Endothelial cell of umbilical vein (primary cell): Measurements from ENCODE around the gene SLC38A1. TPM values are rescaled to one million over a fixed set of nuclear protein-coding genes. Genes with fewer than 3 reads are reported as not detected.

Experiments
- BruUV-seq: library from RNA; stranded (reverse); fragments of 400-500 nt; replicated peaks from 2 replicates; lab custom pipeline; 2021; lab: Mats Ljungman, UMichigan
- CTCF ChIA-PET: fragments of 300-600, 350-600 bp; sonication (Branson Sonifier 250); formaldehyde crosslinking; loops from one replicate; lab custom pipeline; 2021; ENCODE audit warnings: antibody characterized with exemption, inconsistent platforms; lab: Charles Lee
- POLR2A ChIA-PET: fragments of 300-600, 350-600 bp; sonication (Branson Sonifier 250); formaldehyde crosslinking; loops from one replicate; lab custom pipeline; 2021; ENCODE audit warnings: antibody characterized with exemption, inconsistent platforms; lab: Charles Lee
- DNase-seq: peaks from one replicate; pipeline ENCODE4 v3.0.0-alpha.2; 2011; ENCODE audit warnings: low read depth, low spot score
- FAIRE-seq: peaks from 2 replicates; lab custom pipeline; 2011; peaks lifted over from hg19 to GRCh38; lab: Jason Lieb, UNC
- H2AFZ ChIP-seq: 2 replicates; pipeline ENCODE4 v1.6.0; 2012; ENCODE audit warnings: low read depth, low read length, control low read depth, inconsistent platforms
- H3K27ac ChIP-seq: 2 replicates; pipeline ENCODE4 v1.5.1; 2011; ENCODE audit warnings: low read depth, mild to moderate bottlenecking, control low read depth, low read length, moderate library complexity; ENCODE audit not compliant: insufficient read depth
- H3K27me3 ChIP-seq, 2 experiments: 2 replicates each; pipeline versions ENCODE4 v1.6.0 to v1.6.1; 2011; ENCODE audit warnings: low read length in 2 of 2, mixed read lengths in 1 of 2; ENCODE audit not compliant: control insufficient read depth in 2 of 2, insufficient read depth in 2 of 2
- H3K36me3 ChIP-seq, 2 experiments: 2 replicates in 1 of 2; 3 replicates in 1 of 2; pipeline ENCODE4 v1.5.1; 2011; ENCODE audit warnings: low read length in 2 of 2, mild to moderate bottlenecking in 1 of 2, moderate library complexity in 1 of 2; ENCODE audit not compliant: control insufficient read depth in 2 of 2, insufficient read depth in 2 of 2; ENCODE audit errors: extremely low read depth in 1 of 2
- H3K4me1 ChIP-seq: 3 replicates; pipeline ENCODE4 v1.5.1; 2011; ENCODE audit warnings: mild to moderate bottlenecking, low read length; ENCODE audit not compliant: control insufficient read depth, insufficient read depth; ENCODE audit errors: extremely low read depth
- H3K4me2 ChIP-seq: 2 replicates; pipeline ENCODE4 v1.6.1; 2011; ENCODE audit warnings: low read length, control low read depth, mixed read lengths; ENCODE audit not compliant: insufficient read depth
- H3K4me3 ChIP-seq, 3 experiments: fragments of 200-600 bp in 1 of 3; sonication (generic), shearing (Covaris generic) in 1 of 3; replicated peaks in 1 of 3; 2 replicates each; pipeline ENCODE4 v1.5.1; 2011 to 2016; ENCODE audit warnings: control low read depth in 3 of 3, low read length in 3 of 3, mild to moderate bottlenecking in 2 of 3, inconsistent platforms in 1 of 3, low read depth in 1 of 3, moderate library complexity in 1 of 3; ENCODE audit not compliant: insufficient read depth in 1 of 3
- H3K79me2 ChIP-seq: 2 replicates; pipeline ENCODE4 v1.6.0; 2012; ENCODE audit warnings: low read length, inconsistent platforms; ENCODE audit not compliant: control insufficient read depth, insufficient read depth
- H3K9ac ChIP-seq: replicated peaks from 2 replicates; pipeline ENCODE3; 2011; ENCODE audit warnings: low read length, control low read depth; ENCODE audit not compliant: insufficient read depth; ENCODE audit errors: extremely low read depth
- H3K9me1 ChIP-seq: replicated peaks from 3 replicates; pipeline ENCODE4 v1.6.0; 2011; ENCODE audit warnings: mild to moderate bottlenecking, low read length; ENCODE audit not compliant: control insufficient read depth, insufficient read depth; ENCODE audit errors: extremely low read depth
- H3K9me3 ChIP-seq: replicated peaks from 2 replicates; pipeline ENCODE4 v1.5.1; 2012; ENCODE audit warnings: low read length, inconsistent platforms; ENCODE audit not compliant: control insufficient read depth, insufficient read depth
- H4K20me1 ChIP-seq: replicated peaks from 2 replicates; pipeline ENCODE3; 2011; ENCODE audit warnings: mild to moderate bottlenecking, low read length; ENCODE audit not compliant: control insufficient read depth, insufficient read depth; ENCODE audit errors: extremely low read depth
- EZH2 ChIP-seq: IDR thresholded peaks from 2 replicates; pipeline ENCODE4 v1.6.1; 2012; ENCODE audit warnings: borderline replicate concordance, low read depth, mild to moderate bottlenecking, moderate library complexity, low read length, inconsistent platforms; ENCODE audit not compliant: severe bottlenecking
- FOS ChIP-seq: IDR thresholded peaks from 2 replicates; pipeline ENCODE4 v1.6.1; 2011; ENCODE audit warnings: mild to moderate bottlenecking, low read length, moderate library complexity, borderline replicate concordance; ENCODE audit not compliant: insufficient read depth
- GATA2 ChIP-seq: IDR thresholded peaks from 2 replicates; pipeline ENCODE4 v1.7.0; 2011; ENCODE audit warnings: low read depth, mild to moderate bottlenecking, moderate library complexity, mixed read lengths, low read length; ENCODE audit not compliant: insufficient read length, insufficient read depth
- JUN ChIP-seq: IDR thresholded peaks from 2 replicates; pipeline ENCODE4 v1.6.1; 2011; ENCODE audit warnings: borderline replicate concordance, low read depth; ENCODE audit not compliant: insufficient read length, insufficient read depth
- MYC ChIP-seq: IDR thresholded peaks from one replicate; pipeline ENCODE4 v1.6.1; 2011; ENCODE audit warnings: mild to moderate bottlenecking, low read depth, low read length
- POLR2A ChIP-seq: IDR thresholded peaks from 2 replicates; pipeline ENCODE4 v1.6.1; 2012; ENCODE audit warnings: low read depth, mild to moderate bottlenecking, control low read depth, low read length
- POLR2AphosphoS5 ChIP-seq: IDR thresholded peaks from 2 replicates; pipeline ENCODE4 v1.6.1; 2012; ENCODE audit warnings: low read depth, mild to moderate bottlenecking, control low read depth, low read length, moderate library complexity; ENCODE audit not compliant: insufficient read depth
- dilution Hi-C: fragments of 300-500 bp; cut with MboI; formaldehyde crosslinking; loops from one replicate; pipeline ENCODE4 v1.15.0; 2019; ENCODE audit warnings: low sequenced_read_pairs; ENCODE audit not compliant: extremely low pct_ligation_motif_present
- intact Hi-C: fragments of 100-400 bp; cut with micrococcal nuclease; formaldehyde crosslinking; loops from one replicate; pipeline ENCODE4 v1.10.0; 2022
- polyA plus RNA-seq, 4 experiments: library from polyadenylated mRNA; depleted of rRNA in 3 of 4; stranded (reverse) in 3 of 4; unstranded in 1 of 4; fragments of >200 nt; gene quantifications; 2 replicates each; pipeline versions ENCODE4 v1.2.1 to v1.2.3, GENCODE V29; 2011 to 2012; ENCODE audit warnings: missing spikeins in 1 of 4
- total RNA-seq: library from RNA; stranded (reverse); gene quantifications from 2 replicates; pipeline ENCODE4 v1.2.3, GENCODE V29; 2021
- TF ChIP-seq, protein P1 (sequence below): IDR thresholded peaks from 2 replicates; pipeline ENCODE4 v1.6.1; 2011; ENCODE audit not compliant: insufficient read depth, insufficient read length
- TF ChIP-seq, protein P2 (sequence below), 2 donors: IDR thresholded peaks; 1 replicate in 1 of 2; 2 replicates in 1 of 2; pipeline ENCODE4 v1.5.1; 2011; ENCODE audit warnings: low read length in 2 of 2, mild to moderate bottlenecking in 2 of 2, moderate library complexity in 2 of 2, control low read depth in 1 of 2, inconsistent platforms in 1 of 2, low read depth in 1 of 2; ENCODE audit not compliant: insufficient read depth in 1 of 2; ENCODE audit errors: extremely low read depth in 1 of 2

Gene SLC38A1
- total and polyA plus RNA-seq, 2 donors (not counting 3 experiments of a cell fraction or from before 2014, with no cell fraction given), result 23.6 to 86.4 TPM

DNA sequence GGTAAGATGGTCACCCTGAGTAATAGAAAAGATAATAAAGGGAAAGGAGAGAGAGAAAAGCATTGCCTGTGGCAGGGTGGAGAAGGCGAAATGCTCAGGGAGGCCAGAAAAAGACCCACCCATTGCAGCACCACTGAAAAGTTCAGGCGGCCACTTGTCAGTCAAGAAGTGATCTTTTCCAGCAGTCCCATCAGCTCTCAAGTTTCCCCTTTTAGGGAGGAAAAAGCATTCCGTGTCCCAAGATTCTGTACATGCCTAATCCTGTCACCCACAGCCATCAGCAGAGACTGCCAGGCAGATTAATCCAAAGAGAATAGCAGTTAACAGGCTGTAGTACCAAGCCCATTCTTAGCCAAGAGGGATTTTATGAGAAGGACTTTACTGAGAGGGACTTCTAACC, 11.9 kb downstream of the SLC38A1 start:
- dilution Hi-C loops (no loop called here), intact Hi-C loops (no loop called here)
- Histone ChIP-seq H3K4me3 (no peak overlapping the region), H3K27me3 (no peaks in the 10 kb centered on the region), H3K4me1 (no peaks in the 10 kb centered on the region), H3K9ac (no peak overlapping the region), H3K27ac (no peak overlapping the region), H2AFZ (no peak overlapping the region), H3K9me3 (no peaks in the 10 kb centered on the region), H3K4me2 (no peak overlapping the region), H4K20me1 (peaks cover 2% of the 10 kb centered on the region), H3K79me2 (peaks cover 97% of the 10 kb centered on the region), H3K36me3 (peaks cover 0 to 6% of the 10 kb centered on the region in 2 experiments), H3K9me1 (no peaks in the 10 kb centered on the region)
- CTCF ChIA-PET, result no interaction called here
- TF ChIP-seq FOS, result no peak
- TF ChIP-seq POLR2AphosphoS5, result no peak
- no peak for TF ChIP-seq POLR2A
- no peak for TF ChIP-seq MYC
- TF ChIP-seq JUN, result no peak
- no peak for TF ChIP-seq GATA2
- TF ChIP-seq, protein P1, sequence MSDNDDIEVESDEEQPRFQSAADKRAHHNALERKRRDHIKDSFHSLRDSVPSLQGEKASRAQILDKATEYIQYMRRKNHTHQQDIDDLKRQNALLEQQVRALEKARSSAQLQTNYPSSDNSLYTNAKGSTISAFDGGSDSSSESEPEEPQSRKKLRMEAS, result no peak
- no peak for DNase-seq
- POLR2A ChIA-PET, result no interaction called here
- no TSS peak for BruUV-seq
- no peak for FAIRE-seq

DNA sequence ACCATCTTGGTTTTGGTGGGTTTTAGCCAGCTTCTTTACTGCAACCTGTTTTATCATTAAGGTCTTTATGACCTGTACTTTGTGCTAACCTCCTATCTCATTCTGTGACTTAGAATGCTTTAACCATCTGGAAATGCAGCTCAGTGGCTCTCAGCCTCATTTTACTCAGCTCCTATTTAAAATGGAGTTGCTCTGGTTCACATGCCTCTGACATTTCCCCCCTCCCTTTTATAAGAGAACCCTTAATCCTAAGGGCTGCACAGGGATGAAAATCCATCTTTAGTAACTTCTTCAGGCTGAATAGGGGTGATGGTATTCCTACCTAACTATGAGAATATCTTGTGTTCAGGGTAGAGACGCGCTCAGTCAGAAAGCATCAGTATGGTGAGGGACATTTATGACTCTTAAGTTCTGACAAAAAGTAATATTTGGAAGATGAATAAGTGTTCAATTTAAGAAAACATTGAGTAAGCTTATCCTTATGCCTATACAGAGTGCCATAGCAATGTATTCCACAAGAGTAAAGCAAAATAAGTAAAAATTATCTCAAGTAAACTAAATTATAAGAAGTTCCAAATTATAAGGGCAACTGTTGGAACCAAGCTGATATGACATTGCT, 15.2 kb downstream of the SLC38A1 start:
- CTCF ChIA-PET, result no interaction called here
- no peak for FAIRE-seq
- dilution Hi-C loops, result no loop called here

More for the DNA sequence above, 15.2 kb downstream of the SLC38A1 start:
- Histone ChIP-seq H3K27ac (no peak overlapping the region), H2AFZ (no peak overlapping the region), H3K4me1 (no peaks in the 10 kb centered on the region), H3K9ac (no peak overlapping the region), H4K20me1 (no peaks in the 10 kb centered on the region), H3K4me3 (no peak overlapping the region), H3K4me2 (no peak overlapping the region), H3K36me3 (peaks cover 0 to 6% of the 10 kb centered on the region in 2 experiments), H3K79me2 (peaks cover 94% of the 10 kb centered on the region), H3K9me3 (no peaks in the 10 kb centered on the region), H3K27me3 (no peaks in the 10 kb centered on the region), H3K9me1 (no peaks in the 10 kb centered on the region)
- intact Hi-C loops, result no loop called here
- TF ChIP-seq EZH2 (no peak), MYC (no peak), GATA2 (no peak), JUN (no peak), POLR2A (no peak), POLR2AphosphoS5 (no peak), FOS (no peak)
- TF ChIP-seq, protein P1, result no peak
- TF ChIP-seq, protein P2, sequence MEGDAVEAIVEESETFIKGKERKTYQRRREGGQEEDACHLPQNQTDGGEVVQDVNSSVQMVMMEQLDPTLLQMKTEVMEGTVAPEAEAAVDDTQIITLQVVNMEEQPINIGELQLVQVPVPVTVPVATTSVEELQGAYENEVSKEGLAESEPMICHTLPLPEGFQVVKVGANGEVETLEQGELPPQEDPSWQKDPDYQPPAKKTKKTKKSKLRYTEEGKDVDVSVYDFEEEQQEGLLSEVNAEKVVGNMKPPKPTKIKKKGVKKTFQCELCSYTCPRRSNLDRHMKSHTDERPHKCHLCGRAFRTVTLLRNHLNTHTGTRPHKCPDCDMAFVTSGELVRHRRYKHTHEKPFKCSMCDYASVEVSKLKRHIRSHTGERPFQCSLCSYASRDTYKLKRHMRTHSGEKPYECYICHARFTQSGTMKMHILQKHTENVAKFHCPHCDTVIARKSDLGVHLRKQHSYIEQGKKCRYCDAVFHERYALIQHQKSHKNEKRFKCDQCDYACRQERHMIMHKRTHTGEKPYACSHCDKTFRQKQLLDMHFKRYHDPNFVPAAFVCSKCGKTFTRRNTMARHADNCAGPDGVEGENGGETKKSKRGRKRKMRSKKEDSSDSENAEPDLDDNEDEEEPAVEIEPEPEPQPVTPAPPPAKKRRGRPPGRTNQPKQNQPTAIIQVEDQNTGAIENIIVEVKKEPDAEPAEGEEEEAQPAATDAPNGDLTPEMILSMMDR (IDR thresholded peaks at IDR 0.05; ENCODE audit: extremely low read depth in 1 of 2, insufficient read depth in 1 of 2, low read depth in 1 of 2, low read length in 2 of 2), result no peak
- POLR2A ChIA-PET, result no interaction called here
- no TSS peak for BruUV-seq
- no peak for DNase-seq
